Measurements from ENCODE around the gene DPAGT1.
A peak's percentile ranks its signal among the peaks of the same experiment; 100 is the strongest.

- TF ChIP-seq CTCF (IDR thresholded peaks at IDR 0.05; ENCODE audit: control extremely low read depth in 1 of 3, insufficient read depth in 1 of 3, low read depth in 1 of 3, low read length in 3 of 3) (no peak), EP300 (IDR thresholded peaks at IDR 0.05; ENCODE audit: borderline replicate concordance in 1 of 2, low read depth in 2 of 2, low read length in 2 of 2) (no peak), EZH2 (IDR thresholded peaks at IDR 0.05; ENCODE audit: low read depth, low read length, severe bottlenecking) (no peak), CHD1 (IDR thresholded peaks at IDR 0.05; ENCODE audit: low read depth, low read length) (no peak), POLR2AphosphoS5 (IDR thresholded peaks at IDR 0.05; ENCODE audit: low read depth, low read length) (no peak), SP1 (IDR thresholded peaks at IDR 0.05; ENCODE audit: low read depth, low read length) (no peak), TAF1 (IDR thresholded peaks at IDR 0.05; ENCODE audit: low read depth, low read length) (no peak), CHD2 (IDR thresholded peaks at IDR 0.05; ENCODE audit: low read length) (no peak), KDM5A (IDR thresholded peaks at IDR 0.05; ENCODE audit: low read length) (no peak), BACH1 (IDR thresholded peaks at IDR 0.05; ENCODE audit: low read length) (no peak), HDAC2 (IDR thresholded peaks at IDR 0.05; ENCODE audit: borderline replicate concordance in 1 of 2, low read depth in 2 of 2, low read length in 2 of 2) (0 out of 4 replicates have a peak, but pooled peaks of 1 of the 2 experiments have one; percentile 41), CTBP2 (IDR thresholded peaks at IDR 0.05; ENCODE audit: borderline replicate concordance, insufficient read depth, insufficient read length, low read length) (no peak), JUND (IDR thresholded peaks at IDR 0.05; ENCODE audit: low read length) (no peak)
These were observed 20.1 kb upstream of the DPAGT1 start for GRCh38 chr11:119121811-119122124.
